ENCODE measurements around the gene SMR3B. TPM values are rescaled to one million over a fixed set of nuclear protein-coding genes. Genes with fewer than 3 reads are reported as not detected.

The SMR3B gene
- total RNA-seq, 4 donors from 2014 or later = not detected

DNA sequence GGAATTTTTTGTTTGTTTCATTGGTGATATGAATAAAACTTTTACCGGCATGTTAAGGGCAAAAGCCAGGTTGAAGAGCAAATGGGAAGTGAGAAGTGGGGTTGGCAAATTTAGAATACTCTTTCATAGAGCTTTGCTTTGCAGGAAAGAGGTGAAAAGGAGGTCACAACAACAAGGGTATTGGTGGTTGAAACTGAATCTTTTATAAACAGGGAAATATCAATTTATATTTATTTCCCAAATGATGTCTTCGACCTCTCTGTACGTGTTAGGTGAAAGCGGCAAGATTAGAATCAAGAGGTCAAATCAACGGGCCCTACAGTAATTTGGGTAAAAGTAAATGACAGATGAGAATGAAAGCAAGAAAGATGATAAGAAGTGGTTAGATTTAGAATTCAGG, 18.9 kb upstream of the SMR3B start:
- TF ChIP-seq CTCF (IDR thresholded peaks at IDR 0.05) = no peak
- no peak for ATAC-seq (ENCODE audit: low FRiP score)
- DNase-seq (ENCODE audit: low spot score) = no peak

DNA sequence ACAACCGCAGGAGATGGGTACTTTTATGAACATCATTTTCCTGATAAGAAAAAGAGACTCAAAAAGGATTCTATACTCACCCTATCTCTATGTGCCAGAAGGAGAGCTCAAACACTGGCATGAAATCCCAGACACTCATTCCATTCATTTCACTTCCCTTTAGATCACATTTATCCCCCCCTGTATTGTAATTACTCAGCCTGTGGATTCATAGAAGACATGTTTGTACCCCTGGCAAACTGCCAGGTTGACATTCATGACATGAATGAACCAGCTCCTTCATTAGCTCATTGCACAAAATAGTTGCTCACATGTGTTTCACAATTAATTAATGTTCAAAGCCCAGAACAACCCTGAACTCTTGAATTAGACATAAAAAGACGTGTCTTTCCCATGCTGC, 17.5 kb upstream of the SMR3B start:
- TF ChIP-seq CTCF (IDR thresholded peaks at IDR 0.05) = no peak
- ATAC-seq (ENCODE audit: low FRiP score) (no peak), DNase-seq (ENCODE audit: low spot score) (no peak)

- DNase-seq (ENCODE audit: low spot score) (no peak), ATAC-seq (ENCODE audit: low FRiP score) (no peak)
- no peak for TF ChIP-seq CTCF (IDR thresholded peaks at IDR 0.05)
Observed at GRCh38 chr4:70367813-70368212, 15.1 kb upstream of the SMR3B start.

DNA sequence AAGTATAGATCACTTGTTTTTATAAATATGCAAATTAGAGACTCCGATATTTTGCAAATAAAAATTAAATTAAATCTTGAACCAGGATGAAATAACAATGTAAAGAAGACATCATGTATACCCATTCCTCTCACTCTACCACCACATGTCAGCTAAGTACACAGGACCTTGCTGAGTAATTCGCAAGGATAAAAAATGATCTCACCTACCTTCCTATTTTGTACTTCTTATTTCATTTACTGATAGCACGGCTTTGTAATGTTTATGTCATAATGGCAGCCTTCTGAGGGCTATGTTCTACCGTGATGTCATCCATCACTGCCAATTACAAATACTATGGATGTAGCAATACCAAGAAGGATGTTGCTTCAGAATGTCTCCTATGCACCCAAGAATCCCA, 10.9 kb upstream of the SMR3B start:
- ATAC-seq (ENCODE audit: low FRiP score) (no peak), DNase-seq (ENCODE audit: low spot score) (no peak)
- no peak for TF ChIP-seq CTCF (IDR thresholded peaks at IDR 0.05)

DNA sequence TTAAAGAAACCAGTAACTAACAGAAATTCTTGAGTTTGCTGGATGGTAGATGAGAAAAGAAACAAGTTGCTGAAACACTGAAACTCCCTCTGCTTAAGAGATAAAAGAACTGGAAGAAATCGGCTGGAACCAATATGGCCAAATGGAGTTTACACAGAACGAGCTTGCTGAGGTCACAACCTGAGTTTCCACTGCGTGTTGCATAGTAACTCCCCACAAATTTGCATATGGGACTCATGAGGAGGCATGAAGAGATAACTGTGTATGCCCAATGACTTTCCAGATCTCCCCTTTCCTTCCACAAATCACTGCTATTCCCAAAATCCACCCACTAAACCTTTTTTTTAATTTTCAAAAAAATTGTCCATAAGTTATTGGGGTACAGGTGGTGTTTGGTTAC, 10.2 kb upstream of the SMR3B start:
- DNase-seq (ENCODE audit: low spot score) = no peak
- no peak for TF ChIP-seq CTCF (IDR thresholded peaks at IDR 0.05)
- ATAC-seq (ENCODE audit: low FRiP score) = no peak

- TF ChIP-seq CTCF (IDR thresholded peaks at IDR 0.05) = no peak
- DNase-seq (ENCODE audit: low spot score) (no peak), ATAC-seq (ENCODE audit: low FRiP score) (no peak)
Observed at GRCh38 chr4:70380578-70380977, 2.4 kb upstream of the SMR3B start.

- no peak for ATAC-seq (ENCODE audit: low FRiP score)
- no peak for DNase-seq (ENCODE audit: low spot score)
- no peak for TF ChIP-seq CTCF (IDR thresholded peaks at IDR 0.05)
Observed at GRCh38 chr4:70392057-70392776, 9.3 kb downstream of the SMR3B start.
